Esophagus muscularis mucosa (tissue), 4 donors: Measurements from ENCODE around the gene SULF2. TPM values are rescaled to one million over a fixed set of nuclear protein-coding genes. Genes with fewer than 3 reads are reported as not detected.

ENCODE experiments used
- DNase-seq: peaks from one replicate; pipeline ENCODE4 v3.0.0-alpha.2; 2017; ENCODE audit errors: extremely low spot score
- H3K27ac ChIP-seq, 4 donors: fragments of 200-600 bp; sonication (generic); replicated peaks in 1 of 4; 1 replicate in 3 of 4; 2 replicates in 1 of 4; pipeline ENCODE4 v1.5.1; 2016 to 2019; ENCODE audit warnings: mild to moderate bottlenecking in 1 of 4
- H3K27me3 ChIP-seq, 4 donors: fragments of 200-600 bp; sonication (generic); one replicate each; pipeline versions ENCODE4 v1.5.1 to v1.6.0; 2016 to 2019
- H3K36me3 ChIP-seq, 4 donors: fragments of 200-600 bp; sonication (generic); one replicate each; pipeline ENCODE4 v1.5.1; 2016 to 2019
- H3K4me1 ChIP-seq, 4 donors: fragments of 200-600 bp; sonication (generic); one replicate each; pipeline ENCODE4 v1.5.1; 2016 to 2019
- H3K4me3 ChIP-seq, 4 donors: fragments of 200-600 bp; sonication (generic); 1 replicate in 2 of 4; 2 replicates in 2 of 4; pipeline ENCODE4 v1.5.1; 2016 to 2019; ENCODE audit warnings: mild to moderate bottlenecking in 4 of 4, moderate library complexity in 1 of 4
- H3K9me3 ChIP-seq, 4 donors: fragments of 200-600 bp; sonication (generic); 1 replicate in 3 of 4; 2 replicates in 1 of 4; pipeline ENCODE4 v1.5.1; 2016 to 2019
- CTCF ChIP-seq, 3 experiments: fragments of 200-600 bp in 2 of 3; fragments of 450-650 bp in 1 of 3; sonication (generic) in 2 of 3; IDR thresholded peaks; one replicate each; pipeline ENCODE4 v1.5.1; 2017 to 2019; ENCODE audit warnings: antibody characterized with exemption in 3 of 3, mild to moderate bottlenecking in 2 of 3, moderate library complexity in 1 of 3
- EP300 ChIP-seq: sonication (generic); formaldehyde crosslinking; IDR thresholded peaks from one replicate; pipeline ENCODE4 v1.6.1; 2017; ENCODE audit warnings: antibody characterized with exemption
- POLR2A ChIP-seq: fragments of 450-650 bp; IDR thresholded peaks from one replicate; pipeline ENCODE4 v1.6.1; 2017; ENCODE audit warnings: antibody characterized with exemption, moderate library complexity, mild to moderate bottlenecking, low read depth
- POLR2AphosphoS5 ChIP-seq, 2 donors: sonication (generic); formaldehyde crosslinking; IDR thresholded peaks; one replicate each; pipeline ENCODE4 v1.6.1; 2017; ENCODE audit warnings: antibody characterized with exemption in 2 of 2
- WGBS: methylation state at CpG from one replicate; pipeline ENCODE4 v1.1.5; 2018; 5-methylcytosine and 5-hydroxymethylcytosine counted together
- intact Hi-C: fragments of 100-400 bp; cut with DNase I; formaldehyde crosslinking; loops from one replicate; pipeline ENCODE4 v1.15.1; 2023
- total RNA-seq, 4 donors: library from RNA; depleted of rRNA; stranded (reverse); fragments of >200 nt; gene quantifications; one replicate each; pipeline versions ENCODE4 v1.1.0 to v1.2.1, GENCODE V29; 2016

SULF2 gene
- total RNA-seq, 4 donors from 2014 or later: 78.7 to 243 (median 138) TPM

GRCh38 chr20:47734870-47735269 lies 50.4 kb downstream of the SULF2 start:
- TF ChIP-seq POLR2A: no peak
- TF ChIP-seq EP300: no peak
- no peak for TF ChIP-seq CTCF (IDR thresholded peaks at IDR 0.05)
- TF ChIP-seq POLR2AphosphoS5 (IDR thresholded peaks at IDR 0.05): no peak
- 91% methylated on average over 2 of the region's 2 CpGs for WGBS

GRCh38 chr20:47733892-47734291 lies 51.4 kb downstream of the SULF2 start:
- Histone ChIP-seq H3K4me1 (no peaks in the 10 kb centered on the region), H3K4me3 (no peak overlapping the region), H3K9me3 (no peaks in the 10 kb centered on the region), H3K27me3 (no peaks in the 10 kb centered on the region), H3K27ac (no peak overlapping the region), H3K36me3 (peaks cover 5 to 58% (median 16%) of the 10 kb centered on the region in 4 donors)
- TF ChIP-seq POLR2A (no peak), EP300 (no peak), POLR2AphosphoS5 (IDR thresholded peaks at IDR 0.05) (no peak), CTCF (IDR thresholded peaks at IDR 0.05) (no peak)
- intact Hi-C loops: no loop called here
- no peak for DNase-seq
- 63% methylated on average over 4 of the region's 4 CpGs for WGBS

More at GRCh38 chr20:47734870-47735269, 50.4 kb downstream of the SULF2 start:
- H3K4me3 ChIP-seq: no peak overlapping the region
- no peak for DNase-seq
- H3K36me3 ChIP-seq: peaks cover 5 to 51% (median 16%) of the 10 kb centered on the region in 4 donors
- intact Hi-C loops: no loop called here
- H3K4me1 ChIP-seq: no peaks in the 10 kb centered on the region
- no peaks in the 10 kb centered on the region for H3K9me3 ChIP-seq
- no peaks in the 10 kb centered on the region for H3K27me3 ChIP-seq
- no peak overlapping the region for H3K27ac ChIP-seq

- 96% methylated on average over 4 of the region's 4 CpGs for WGBS
- H3K9me3 ChIP-seq: no peaks in the 10 kb centered on the region
- intact Hi-C loops: no loop called here
- no peak overlapping the region for H3K4me3 ChIP-seq
- peaks cover 5 to 53% (median 9%) of the 10 kb centered on the region in 4 donors for H3K36me3 ChIP-seq
- peaks cover 0 to 13% (median 8%) of the 10 kb centered on the region in 4 donors for H3K4me1 ChIP-seq
- no peak overlapping the region for H3K27ac ChIP-seq
- TF ChIP-seq EP300 (no peak), POLR2AphosphoS5 (IDR thresholded peaks at IDR 0.05) (no peak), CTCF (IDR thresholded peaks at IDR 0.05) (no peak), POLR2A (no peak)
- no peaks in the 10 kb centered on the region for H3K27me3 ChIP-seq
- no peak for DNase-seq
These were observed 54.5 kb downstream of the SULF2 start for GRCh38 chr20:47730744-47731143.

- no peaks in the 10 kb centered on the region for H3K9me3 ChIP-seq
- TF ChIP-seq EP300 (no peak), POLR2AphosphoS5 (IDR thresholded peaks at IDR 0.05) (no peak), POLR2A (no peak), CTCF (IDR thresholded peaks at IDR 0.05) (no peak)
- 94% methylated on average over 10 of the region's 10 CpGs for WGBS
- H3K27ac ChIP-seq: no peak overlapping the region
- H3K36me3 ChIP-seq: peaks cover 4 to 43% (median 7%) of the 10 kb centered on the region in 4 donors
- H3K4me1 ChIP-seq: peaks cover 0 to 19% (median 18%) of the 10 kb centered on the region in 4 donors
- DNase-seq: no peak
- intact Hi-C loops: loop anchor here (5.0 to 10.0 kb wide), 3 partner anchors 53 to 893 kb away; no protein-coding TSS in a partner anchor
- H3K4me3 ChIP-seq: no peak overlapping the region
- no peaks in the 10 kb centered on the region for H3K27me3 ChIP-seq
These were observed 55.8 kb downstream of the SULF2 start for GRCh38 chr20:47729472-47729871.

- Histone ChIP-seq H3K36me3 (peaks cover 4 to 43% (median 7%) of the 10 kb centered on the region in 4 donors), H3K4me1 (peaks cover 0 to 19% (median 18%) of the 10 kb centered on the region in 4 donors), H3K27me3 (no peaks in the 10 kb centered on the region), H3K9me3 (no peaks in the 10 kb centered on the region), H3K27ac (peak overlapping the region in 1 of 4 donors; percentile 18), H3K4me3 (no peak overlapping the region)
- DNase-seq: no peak
- 66% methylated on average over 17 of the region's 17 CpGs for WGBS
- intact Hi-C loops: loop anchor here (5.0 to 10.0 kb wide), 3 partner anchors 54 to 894 kb away; no protein-coding TSS in a partner anchor
- TF ChIP-seq EP300: no peak
- TF ChIP-seq POLR2A: no peak
- TF ChIP-seq CTCF (IDR thresholded peaks at IDR 0.05): no peak
- TF ChIP-seq POLR2AphosphoS5 (IDR thresholded peaks at IDR 0.05): no peak
These were observed 57.3 kb downstream of the SULF2 start for GRCh38 chr20:47727909-47728361.
